Activated naive CD8-positive, alpha-beta T cell (primary cell): ENCODE measurements around the gene JAKMIP2.

Source experiments
- H3K27ac Mint-ChIP-seq: one replicate; pipeline ENCODE4 v1.8.0; 2021; ENCODE audit warnings: mixed read lengths
- H3K27me3 Mint-ChIP-seq: one replicate; pipeline ENCODE4 v1.8.0; 2021; ENCODE audit warnings: mixed read lengths
- H3K36me3 Mint-ChIP-seq: one replicate; pipeline ENCODE4 v1.8.0; 2021; ENCODE audit warnings: mixed read lengths
- H3K4me1 Mint-ChIP-seq: one replicate; pipeline ENCODE4 v1.8.0; 2021; ENCODE audit warnings: low read depth, mixed read lengths
- H3K4me3 Mint-ChIP-seq: one replicate; pipeline ENCODE4 v1.8.0; 2021; ENCODE audit warnings: mild to moderate bottlenecking, mixed read lengths
- H3K9me3 Mint-ChIP-seq: one replicate; pipeline ENCODE4 v1.8.0; 2021; ENCODE audit warnings: low read depth, mixed read lengths

The JAKMIP2 gene

DNA sequence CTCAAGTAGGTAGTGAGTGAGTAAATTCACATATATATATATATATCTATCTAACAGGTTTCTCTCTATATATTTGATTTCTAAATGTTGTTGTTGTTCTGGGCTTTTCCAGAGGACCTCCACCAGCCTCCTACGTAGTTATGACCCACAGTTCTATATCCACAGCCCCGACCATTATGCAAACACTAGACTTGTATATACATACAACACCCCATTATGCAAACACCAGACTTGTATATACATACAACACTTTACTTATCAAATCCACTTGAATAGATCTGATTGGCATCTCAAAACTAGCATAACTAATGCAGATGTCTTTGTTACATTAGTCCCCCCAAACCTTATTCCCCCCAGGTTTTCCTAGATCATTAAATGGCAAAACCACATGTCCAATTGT is 108.7 kb downstream of the JAKMIP2 start:
- Mint-ChIP-seq H3K36me3 (peaks cover 3% of the 10 kb centered on the region), H3K4me3 (no peak overlapping the region), H3K27me3 (no peaks in the 10 kb centered on the region), H3K4me1 (no peaks in the 10 kb centered on the region), H3K9me3 (no peaks in the 10 kb centered on the region), H3K27ac (no peak overlapping the region)

DNA sequence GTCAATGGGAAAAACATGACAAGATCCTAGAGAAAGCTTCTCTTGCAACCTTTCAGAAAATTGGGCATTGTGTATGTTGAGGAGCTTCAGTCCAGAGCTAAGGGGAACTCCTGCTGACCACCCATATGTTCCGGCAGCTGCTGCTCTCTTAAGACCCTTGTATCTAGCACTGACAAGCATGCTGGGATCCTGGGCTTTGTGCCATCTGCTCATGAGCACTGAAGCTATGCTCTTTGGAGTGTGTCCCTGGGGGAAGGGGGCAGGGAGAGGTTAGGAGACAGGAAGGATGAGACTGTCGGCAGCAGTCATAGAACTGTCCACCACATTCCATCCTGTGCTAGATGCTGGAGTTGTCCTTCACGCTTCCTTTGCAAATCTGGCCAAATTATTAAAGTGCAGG is 109.3 kb downstream of the JAKMIP2 start:
- H3K36me3 Mint-ChIP-seq, result peaks cover 3% of the 10 kb centered on the region
- no peak overlapping the region for H3K4me3 Mint-ChIP-seq
- H3K4me1 Mint-ChIP-seq, result no peaks in the 10 kb centered on the region
- no peak overlapping the region for H3K27ac Mint-ChIP-seq
- no peaks in the 10 kb centered on the region for H3K27me3 Mint-ChIP-seq
- H3K9me3 Mint-ChIP-seq, result no peaks in the 10 kb centered on the region

DNA sequence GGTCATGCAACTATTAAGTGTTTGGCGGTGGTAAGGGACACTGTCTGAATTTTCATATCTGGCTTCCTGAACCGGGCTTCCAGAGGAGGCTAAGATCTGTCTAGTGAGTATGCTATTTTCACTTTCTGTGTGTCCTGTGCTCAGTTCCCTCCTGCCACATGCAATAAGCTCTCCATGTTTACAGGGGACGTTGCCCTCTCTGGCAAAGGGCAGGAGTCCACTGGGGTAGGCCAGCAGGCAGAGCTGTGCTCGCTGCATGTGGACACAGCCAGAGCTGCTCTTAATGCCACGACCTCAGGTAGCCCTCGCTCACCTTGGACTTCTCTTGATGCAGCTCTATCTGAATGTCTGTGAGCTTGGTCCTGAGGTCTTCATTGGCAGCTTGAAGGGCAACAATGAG is 111.2 kb downstream of the JAKMIP2 start:
- peaks cover 3% of the 10 kb centered on the region for H3K36me3 Mint-ChIP-seq
- no peaks in the 10 kb centered on the region for H3K4me1 Mint-ChIP-seq
- H3K27ac Mint-ChIP-seq, result no peak overlapping the region
- no peaks in the 10 kb centered on the region for H3K27me3 Mint-ChIP-seq
- H3K4me3 Mint-ChIP-seq, result no peak overlapping the region
- no peaks in the 10 kb centered on the region for H3K9me3 Mint-ChIP-seq

DNA sequence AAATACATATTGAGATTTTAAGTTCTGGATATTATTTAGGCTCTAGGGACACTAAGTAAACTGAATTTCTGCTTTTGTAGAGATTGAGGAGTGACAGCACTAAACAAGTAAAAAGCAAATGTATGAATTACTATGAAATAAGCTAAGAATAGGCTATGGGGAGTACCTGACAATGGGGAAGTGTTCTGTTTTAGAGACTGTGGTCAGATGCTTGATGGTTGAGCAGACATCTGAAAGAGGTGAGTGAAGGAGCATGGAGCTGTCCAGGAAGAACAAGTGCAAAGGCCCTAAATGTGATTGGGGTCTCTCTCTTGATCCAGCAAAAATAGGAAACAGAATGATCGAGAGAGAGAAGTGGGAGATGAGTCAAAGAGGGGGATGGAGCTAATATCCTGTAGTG is 111.7 kb downstream of the JAKMIP2 start:
- H3K4me3 Mint-ChIP-seq, result no peak overlapping the region
- H3K27ac Mint-ChIP-seq, result no peak overlapping the region
- no peaks in the 10 kb centered on the region for H3K4me1 Mint-ChIP-seq
- peaks cover 3% of the 10 kb centered on the region for H3K36me3 Mint-ChIP-seq
- H3K9me3 Mint-ChIP-seq, result no peaks in the 10 kb centered on the region
- H3K27me3 Mint-ChIP-seq, result no peaks in the 10 kb centered on the region

GRCh38 chr5:147669169-147669869 is 113.2 kb downstream of the JAKMIP2 start:
- H3K36me3 Mint-ChIP-seq, result peaks cover 3% of the 10 kb centered on the region
- no peak overlapping the region for H3K27ac Mint-ChIP-seq

GRCh38 chr5:147668385-147668784 is 114.1 kb downstream of the JAKMIP2 start:
- Mint-ChIP-seq H3K36me3 (peaks cover 3% of the 10 kb centered on the region), H3K27ac (no peak overlapping the region), H3K4me3 (no peak overlapping the region), H3K27me3 (no peaks in the 10 kb centered on the region), H3K9me3 (no peaks in the 10 kb centered on the region), H3K4me1 (no peaks in the 10 kb centered on the region)

More at GRCh38 chr5:147669169-147669869, 113.2 kb downstream of the JAKMIP2 start:
- H3K27me3 Mint-ChIP-seq, result no peaks in the 10 kb centered on the region
- H3K4me1 Mint-ChIP-seq, result no peaks in the 10 kb centered on the region
- H3K9me3 Mint-ChIP-seq, result no peaks in the 10 kb centered on the region
- no peak overlapping the region for H3K4me3 Mint-ChIP-seq

GRCh38 chr5:147667363-147667762 is 115.2 kb downstream of the JAKMIP2 start:
- no peak overlapping the region for H3K4me3 Mint-ChIP-seq
- no peaks in the 10 kb centered on the region for H3K9me3 Mint-ChIP-seq
- no peak overlapping the region for H3K27ac Mint-ChIP-seq
- no peaks in the 10 kb centered on the region for H3K27me3 Mint-ChIP-seq
- no peaks in the 10 kb centered on the region for H3K4me1 Mint-ChIP-seq
- H3K36me3 Mint-ChIP-seq, result peaks cover 3% of the 10 kb centered on the region

DNA sequence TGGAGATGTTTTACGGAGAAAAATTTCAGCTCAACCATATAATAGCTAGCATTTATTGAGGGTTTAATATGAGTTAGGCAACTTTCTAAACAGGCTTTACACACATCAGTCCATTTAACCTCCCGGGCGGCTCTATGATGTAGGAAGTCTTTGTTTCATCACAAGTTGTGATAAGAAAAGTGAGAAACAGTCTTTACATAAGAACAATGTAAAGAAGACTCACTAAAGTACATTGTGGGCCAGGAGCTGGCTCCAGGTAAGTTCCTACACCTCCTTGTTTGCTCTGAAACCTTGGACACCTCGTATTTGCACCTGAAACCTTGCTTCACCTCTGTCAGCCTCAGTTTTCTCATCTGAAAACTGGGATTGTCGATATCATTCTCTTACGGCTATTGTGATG is 116.1 kb downstream of the JAKMIP2 start:
- Mint-ChIP-seq H3K9me3 (no peaks in the 10 kb centered on the region), H3K4me3 (no peak overlapping the region), H3K36me3 (peaks cover 3% of the 10 kb centered on the region), H3K4me1 (no peaks in the 10 kb centered on the region), H3K27ac (no peak overlapping the region), H3K27me3 (no peaks in the 10 kb centered on the region)

DNA sequence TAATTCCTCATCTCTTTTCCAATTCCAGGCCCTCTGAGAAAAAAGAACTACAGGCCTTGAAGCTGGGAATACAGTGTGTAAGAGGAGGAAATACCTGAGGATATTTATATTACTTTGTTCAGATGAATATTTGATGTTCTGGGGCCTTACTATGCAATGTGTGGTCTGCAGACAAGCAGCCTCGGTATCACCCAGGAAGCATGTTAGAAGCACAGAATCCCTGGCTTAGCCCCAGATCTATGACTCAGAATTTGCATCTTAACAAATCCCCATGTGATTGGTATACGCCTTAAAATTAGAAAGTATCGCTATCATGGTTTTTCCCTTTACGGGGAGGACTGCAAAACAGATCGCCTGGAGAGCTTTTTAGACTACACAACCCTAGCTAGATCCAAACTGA is 121.0 kb downstream of the JAKMIP2 start:
- H3K36me3 Mint-ChIP-seq, result no peaks in the 10 kb centered on the region

DNA sequence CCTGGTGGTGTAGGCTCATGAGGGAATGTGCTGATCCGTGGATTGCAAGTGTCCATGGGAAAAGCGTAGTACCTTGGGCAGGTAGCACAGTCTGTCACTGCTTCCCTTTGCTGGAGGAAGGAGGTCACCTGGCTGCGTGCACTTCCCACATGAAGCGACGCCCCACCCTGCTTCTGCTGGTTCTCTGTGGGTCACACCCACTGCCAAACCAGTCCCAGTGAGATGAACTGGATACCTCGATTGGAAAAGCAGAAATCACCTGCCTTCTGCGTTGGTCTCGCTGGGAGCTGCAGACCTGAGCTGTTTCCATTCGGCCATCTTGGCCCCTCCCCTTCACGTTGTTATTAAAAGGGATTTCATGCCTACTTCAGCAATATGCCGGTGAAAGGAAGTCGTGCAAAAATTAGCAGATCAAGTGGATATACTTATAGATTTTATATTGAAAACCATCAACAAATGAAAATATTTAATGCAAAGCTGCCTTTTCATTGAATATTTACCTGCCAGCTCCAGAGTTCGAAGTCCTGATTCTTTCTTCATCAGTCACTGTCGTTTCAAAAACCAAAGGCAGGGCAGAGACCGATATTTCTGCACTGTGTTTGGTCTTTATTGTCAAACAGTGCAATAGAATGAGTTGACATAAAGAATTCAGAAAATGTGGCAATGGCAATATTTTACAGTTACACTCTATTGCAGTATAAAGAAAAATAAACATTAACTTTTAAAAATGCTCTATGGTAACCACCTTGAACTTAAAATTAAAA is 123.2 kb downstream of the JAKMIP2 start:
- H3K27me3 Mint-ChIP-seq, result no peaks in the 10 kb centered on the region
- no peaks in the 10 kb centered on the region for H3K4me1 Mint-ChIP-seq
- H3K27ac Mint-ChIP-seq, result no peak overlapping the region
- no peaks in the 10 kb centered on the region for H3K36me3 Mint-ChIP-seq
- H3K9me3 Mint-ChIP-seq, result peaks cover 3% of the 10 kb centered on the region
- H3K4me3 Mint-ChIP-seq, result no peak overlapping the region

More for the DNA sequence above, 121.0 kb downstream of the JAKMIP2 start:
- Mint-ChIP-seq H3K4me1 (no peaks in the 10 kb centered on the region), H3K4me3 (no peak overlapping the region), H3K27me3 (no peaks in the 10 kb centered on the region), H3K27ac (no peak overlapping the region), H3K9me3 (no peaks in the 10 kb centered on the region)

DNA sequence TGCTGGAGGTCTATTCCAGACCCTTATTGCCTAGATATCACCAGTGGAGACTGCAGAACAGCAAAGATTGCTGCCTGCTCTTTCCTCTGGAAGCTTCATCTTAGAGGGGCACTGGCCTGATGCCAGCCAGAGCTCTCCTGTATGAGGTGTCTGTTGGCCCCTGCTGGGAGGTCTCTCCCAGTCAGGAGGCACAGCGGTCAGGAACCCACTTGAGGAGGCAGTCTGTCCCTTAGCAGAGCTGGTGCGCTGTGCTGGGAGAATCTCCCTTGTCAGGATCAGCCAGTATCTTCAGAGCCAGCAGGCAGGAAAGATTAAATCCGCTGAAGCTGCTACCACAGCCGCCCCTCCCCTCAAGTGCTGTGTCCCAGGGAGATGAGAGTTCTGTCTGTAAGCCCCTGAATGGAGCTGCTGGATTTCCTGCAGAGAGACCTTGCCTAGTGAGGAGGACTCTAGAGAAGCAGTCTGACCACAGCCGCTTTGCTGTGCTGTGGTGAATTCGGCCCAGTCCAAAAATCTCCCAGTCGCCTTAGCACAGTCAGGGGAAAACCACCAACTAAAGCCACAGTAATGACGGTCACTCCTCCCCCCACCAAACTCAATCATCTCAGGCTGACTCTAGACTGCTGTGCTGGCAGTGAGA is 124.1 kb downstream of the JAKMIP2 start:
- Mint-ChIP-seq H3K27ac (no peak overlapping the region), H3K4me1 (no peaks in the 10 kb centered on the region), H3K27me3 (no peaks in the 10 kb centered on the region), H3K9me3 (peaks cover 3% of the 10 kb centered on the region), H3K36me3 (no peaks in the 10 kb centered on the region), H3K4me3 (no peak overlapping the region)

DNA sequence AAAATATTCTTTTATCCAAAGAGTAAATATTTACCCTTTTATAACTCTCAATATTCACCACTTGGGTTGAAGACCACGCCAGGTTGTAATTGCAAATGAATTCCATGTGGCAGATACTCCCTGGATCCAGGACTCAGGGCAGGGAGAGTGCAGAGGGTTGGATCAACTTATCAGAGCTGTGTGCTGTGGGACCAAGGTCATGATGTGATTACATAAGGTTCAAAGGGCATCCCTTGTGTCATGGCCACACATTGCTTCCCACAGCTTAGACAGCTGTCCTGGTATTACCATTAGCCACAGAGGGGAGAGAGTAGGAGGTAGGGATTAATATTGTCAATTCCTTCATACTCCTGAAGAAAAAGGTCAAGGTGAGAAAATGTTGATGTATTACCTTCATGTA is 133.9 kb downstream of the JAKMIP2 start:
- no peak overlapping the region for H3K27ac Mint-ChIP-seq
- H3K4me3 Mint-ChIP-seq, result no peak overlapping the region
- peaks cover 2% of the 10 kb centered on the region for H3K36me3 Mint-ChIP-seq
- no peaks in the 10 kb centered on the region for H3K9me3 Mint-ChIP-seq
- no peaks in the 10 kb centered on the region for H3K4me1 Mint-ChIP-seq
- H3K27me3 Mint-ChIP-seq, result no peaks in the 10 kb centered on the region

- no peaks in the 10 kb centered on the region for H3K4me1 Mint-ChIP-seq
- no peak overlapping the region for H3K4me3 Mint-ChIP-seq
- H3K27me3 Mint-ChIP-seq, result no peaks in the 10 kb centered on the region
- no peak overlapping the region for H3K27ac Mint-ChIP-seq
- H3K36me3 Mint-ChIP-seq, result peaks cover 2% of the 10 kb centered on the region
- no peaks in the 10 kb centered on the region for H3K9me3 Mint-ChIP-seq
Measured at GRCh38 chr5:147645197-147645596, 137.3 kb downstream of the JAKMIP2 start.

DNA sequence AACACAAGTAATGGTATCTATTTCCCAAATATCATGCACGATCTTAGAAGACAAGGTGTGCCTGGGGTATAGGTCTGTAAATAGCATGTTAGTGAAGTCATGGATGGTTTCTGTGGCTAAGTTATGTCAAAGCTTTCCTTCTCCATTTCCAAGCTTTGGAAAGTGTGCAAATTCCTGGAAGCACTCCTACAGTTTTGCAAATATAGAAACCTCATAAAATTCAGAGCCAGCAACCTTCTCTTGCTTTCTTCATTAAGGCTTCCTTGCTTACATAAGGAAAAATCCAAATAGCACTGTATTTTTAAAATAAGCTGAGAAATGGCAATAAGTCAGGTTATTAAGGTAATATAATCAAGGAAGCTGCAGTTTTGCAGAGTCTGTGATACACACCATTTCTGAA is 138.1 kb downstream of the JAKMIP2 start:
- no peaks in the 10 kb centered on the region for H3K27me3 Mint-ChIP-seq
- no peaks in the 10 kb centered on the region for H3K4me1 Mint-ChIP-seq
- no peak overlapping the region for H3K4me3 Mint-ChIP-seq
- H3K9me3 Mint-ChIP-seq, result no peaks in the 10 kb centered on the region
- H3K27ac Mint-ChIP-seq, result no peak overlapping the region
- H3K36me3 Mint-ChIP-seq, result peaks cover 2% of the 10 kb centered on the region

DNA sequence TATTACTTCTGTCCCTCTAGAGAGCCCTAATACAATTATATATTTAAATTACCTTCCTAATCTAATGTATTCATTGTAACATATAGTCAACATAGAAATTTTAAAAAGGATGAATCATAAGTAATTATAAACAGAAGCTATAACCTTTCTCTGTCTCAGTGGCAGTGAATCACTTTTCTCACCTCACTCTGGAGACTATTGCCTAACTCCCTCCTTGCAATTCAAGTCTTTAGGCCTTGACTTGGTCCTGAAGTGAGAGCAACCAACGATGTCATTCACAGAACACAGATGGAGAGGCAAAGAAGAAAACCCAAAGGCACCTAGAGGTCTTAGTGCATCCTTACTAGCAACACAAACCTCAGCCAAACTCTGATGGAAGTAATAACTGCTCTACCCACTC is 139.4 kb downstream of the JAKMIP2 start:
- H3K4me3 Mint-ChIP-seq, result no peak overlapping the region
- H3K36me3 Mint-ChIP-seq, result peaks cover 2% of the 10 kb centered on the region
- H3K27me3 Mint-ChIP-seq, result no peaks in the 10 kb centered on the region
- no peak overlapping the region for H3K27ac Mint-ChIP-seq
- H3K4me1 Mint-ChIP-seq, result no peaks in the 10 kb centered on the region
- no peaks in the 10 kb centered on the region for H3K9me3 Mint-ChIP-seq
